GM21528 (cell line): ENCODE measurements around the gene EXOC4.

Experiments
- ATAC-seq: cut with Tn5 transposase; IDR thresholded peaks from one replicate; pipeline ENCODE4 v1.9.1; 2021; ENCODE audit warnings: mild to moderate bottlenecking, moderate library complexity; ENCODE audit not compliant: unreplicated experiment, low FRiP score

Gene EXOC4

GRCh38 chr7:133682364-133683181 lies 429.7 kb downstream of the EXOC4 start:
- ATAC-seq, result no peak

DNA sequence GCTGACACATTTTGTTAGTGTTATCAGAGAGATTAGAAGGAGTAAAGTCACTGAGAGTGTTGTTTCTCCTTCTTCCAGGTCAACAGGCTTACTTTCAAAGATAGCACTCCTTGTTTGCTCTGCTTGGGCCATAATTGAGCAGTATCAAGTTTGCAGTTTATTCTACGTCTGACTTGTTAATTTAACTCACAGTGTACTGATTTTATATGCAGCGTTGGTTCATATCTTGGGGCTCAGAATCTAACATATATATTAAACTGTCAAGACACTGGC lies 430.2 kb downstream of the EXOC4 start:
- no peak for ATAC-seq

GRCh38 chr7:133688483-133689239 lies 435.8 kb downstream of the EXOC4 start:
- no peak for ATAC-seq

DNA sequence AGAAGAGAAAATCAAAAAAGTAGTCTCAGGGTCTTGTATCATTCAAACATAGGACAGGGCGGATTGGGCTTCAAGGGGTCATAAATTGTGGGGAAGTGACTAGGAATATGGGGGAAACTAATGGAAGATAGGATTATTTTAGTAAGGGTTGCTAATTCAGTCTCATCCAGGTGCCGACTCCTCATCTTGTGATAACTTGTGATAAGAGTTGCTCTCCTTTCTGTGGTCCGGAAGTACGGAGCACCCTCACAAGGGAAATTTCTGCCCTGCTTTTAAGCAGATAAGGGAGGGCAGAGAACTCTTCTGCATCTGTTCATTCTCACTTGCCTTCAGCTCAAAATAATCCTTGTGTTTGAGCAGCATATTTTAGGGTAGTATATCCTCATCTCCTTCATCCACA lies 437.9 kb downstream of the EXOC4 start:
- ATAC-seq, result no peak

DNA sequence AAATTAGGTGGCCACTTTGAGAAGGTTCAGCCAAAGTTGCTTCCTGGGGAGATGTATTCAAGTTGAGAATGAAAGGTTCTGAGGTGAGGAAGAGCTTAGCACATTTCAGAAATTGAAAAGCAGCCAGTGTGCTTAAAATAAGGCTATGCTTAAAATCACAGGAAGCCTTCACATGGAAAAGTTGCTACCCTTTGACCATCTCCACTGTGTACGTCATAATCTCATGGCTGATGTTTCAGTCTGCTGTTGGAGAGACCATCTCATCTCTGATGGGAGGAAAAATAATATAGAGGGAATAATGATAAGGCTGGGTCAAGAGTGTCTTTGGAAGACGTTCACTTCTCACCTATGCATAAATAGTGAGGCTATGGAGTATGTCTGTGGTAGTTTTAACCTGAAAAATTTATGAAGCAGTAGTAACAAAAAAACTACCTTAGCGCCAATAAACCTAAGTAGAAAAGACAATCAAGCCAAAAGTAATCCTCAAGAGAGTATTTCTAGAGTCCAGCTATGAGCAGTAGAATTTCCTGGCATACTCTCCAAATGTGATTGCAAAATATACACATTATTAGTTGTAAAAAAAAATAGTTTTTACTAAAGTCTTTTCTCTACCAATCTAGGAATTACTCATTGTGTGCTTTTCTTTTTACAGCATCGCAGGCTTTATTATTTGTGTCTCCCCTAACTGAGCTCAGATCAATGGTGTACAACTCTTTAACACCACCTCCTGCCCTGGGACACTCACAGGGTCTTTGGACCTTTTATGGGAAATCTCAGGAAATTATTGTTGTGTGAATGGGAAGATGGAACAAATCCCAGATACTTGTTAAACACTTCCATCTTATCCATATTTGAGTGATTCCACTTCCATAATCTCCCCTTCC lies 439.1 kb downstream of the EXOC4 start:
- no peak for ATAC-seq

DNA sequence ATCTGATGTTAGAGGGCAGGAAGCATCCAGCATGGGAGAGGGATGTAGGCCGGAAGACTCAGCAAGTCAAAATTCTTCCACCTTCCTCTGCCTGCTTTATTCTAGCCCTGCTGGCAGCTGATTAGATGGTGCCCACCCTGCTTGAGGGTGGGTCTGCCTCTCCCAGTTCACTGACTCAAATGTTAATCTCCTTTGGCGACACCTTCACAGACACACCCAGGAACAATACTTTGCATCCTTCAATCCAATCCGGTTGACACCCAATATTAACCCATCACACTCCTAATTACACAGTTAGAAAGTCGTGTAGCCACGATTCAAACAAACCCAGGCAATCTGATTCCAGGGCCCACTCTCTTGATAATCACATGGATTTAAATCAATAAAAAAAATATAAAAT lies 440.4 kb downstream of the EXOC4 start:
- no peak for ATAC-seq

DNA sequence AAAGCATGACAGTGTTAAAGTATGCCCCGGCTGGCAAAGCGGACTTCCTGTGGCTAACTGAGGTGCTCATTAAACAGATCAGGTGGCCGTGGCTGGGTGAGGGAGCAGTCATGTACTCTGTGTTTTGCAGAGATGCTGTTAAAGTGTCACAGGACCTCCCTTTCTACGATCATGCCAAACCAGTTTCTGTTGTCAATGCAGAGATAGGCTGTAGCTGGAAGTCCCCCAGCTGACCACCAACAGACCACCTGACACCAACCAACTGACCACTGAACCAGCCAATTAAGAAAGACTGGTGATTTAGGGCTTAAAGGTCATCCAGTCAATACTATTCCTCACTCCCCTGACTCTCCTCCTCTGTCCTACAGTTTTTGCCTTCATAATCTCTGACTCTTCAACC lies 443.2 kb downstream of the EXOC4 start:
- no peak for ATAC-seq

GRCh38 chr7:133697585-133697984 lies 444.7 kb downstream of the EXOC4 start:
- no peak for ATAC-seq

DNA sequence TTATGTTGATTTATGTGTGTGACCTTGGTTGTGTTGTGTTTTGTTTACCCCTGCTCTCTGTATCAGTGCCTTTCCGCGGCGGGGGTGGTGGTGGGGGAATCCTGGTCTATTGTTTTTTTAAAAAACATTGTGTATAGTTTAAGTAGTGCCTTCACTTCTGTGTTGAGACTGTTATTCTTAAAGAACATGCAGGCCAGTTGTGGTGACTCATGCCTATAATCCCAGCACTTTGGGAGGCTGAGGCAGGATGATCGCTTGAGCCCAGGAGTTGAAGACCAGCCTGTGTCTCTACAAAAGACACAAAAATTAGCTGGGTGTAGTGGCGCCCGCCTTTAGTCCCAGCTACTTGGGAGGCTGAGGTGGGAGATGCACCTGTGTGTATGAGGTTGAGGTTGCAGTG lies 445.2 kb downstream of the EXOC4 start:
- no peak for ATAC-seq

GRCh38 chr7:133699386-133699785 lies 446.5 kb downstream of the EXOC4 start:
- no peak for ATAC-seq

- ATAC-seq, result no peak
Observed at GRCh38 chr7:133702078-133702477, 449.2 kb downstream of the EXOC4 start.

- ATAC-seq, result no peak
Observed at GRCh38 chr7:133702960-133703359, 450.1 kb downstream of the EXOC4 start.

- ATAC-seq, result no peak
Observed at GRCh38 chr7:133703547-133703946, 450.7 kb downstream of the EXOC4 start.

DNA sequence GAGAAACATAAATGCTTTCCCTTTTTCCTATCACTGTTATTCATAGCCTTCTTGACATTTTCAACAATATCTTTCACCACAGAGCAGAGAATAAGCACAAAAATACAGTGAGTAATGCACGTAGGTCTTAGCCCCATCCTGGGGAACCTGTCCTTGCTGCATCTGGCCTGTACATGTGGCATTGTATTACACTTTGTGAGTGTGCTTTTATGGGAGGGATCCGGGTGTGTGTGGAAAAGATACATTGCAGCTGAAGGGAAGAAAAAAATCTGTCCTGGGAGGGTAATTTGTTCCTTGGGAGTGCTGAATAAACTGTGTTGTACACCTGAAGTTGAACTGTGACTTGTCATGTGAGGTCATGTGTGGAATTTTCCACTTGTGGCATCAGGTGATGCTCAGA lies 451.6 kb downstream of the EXOC4 start:
- ATAC-seq, result no peak

GRCh38 chr7:133705596-133705995 lies 452.7 kb downstream of the EXOC4 start:
- no peak for ATAC-seq

- ATAC-seq, result no peak
Observed at GRCh38 chr7:133706016-133706415, 453.1 kb downstream of the EXOC4 start.

DNA sequence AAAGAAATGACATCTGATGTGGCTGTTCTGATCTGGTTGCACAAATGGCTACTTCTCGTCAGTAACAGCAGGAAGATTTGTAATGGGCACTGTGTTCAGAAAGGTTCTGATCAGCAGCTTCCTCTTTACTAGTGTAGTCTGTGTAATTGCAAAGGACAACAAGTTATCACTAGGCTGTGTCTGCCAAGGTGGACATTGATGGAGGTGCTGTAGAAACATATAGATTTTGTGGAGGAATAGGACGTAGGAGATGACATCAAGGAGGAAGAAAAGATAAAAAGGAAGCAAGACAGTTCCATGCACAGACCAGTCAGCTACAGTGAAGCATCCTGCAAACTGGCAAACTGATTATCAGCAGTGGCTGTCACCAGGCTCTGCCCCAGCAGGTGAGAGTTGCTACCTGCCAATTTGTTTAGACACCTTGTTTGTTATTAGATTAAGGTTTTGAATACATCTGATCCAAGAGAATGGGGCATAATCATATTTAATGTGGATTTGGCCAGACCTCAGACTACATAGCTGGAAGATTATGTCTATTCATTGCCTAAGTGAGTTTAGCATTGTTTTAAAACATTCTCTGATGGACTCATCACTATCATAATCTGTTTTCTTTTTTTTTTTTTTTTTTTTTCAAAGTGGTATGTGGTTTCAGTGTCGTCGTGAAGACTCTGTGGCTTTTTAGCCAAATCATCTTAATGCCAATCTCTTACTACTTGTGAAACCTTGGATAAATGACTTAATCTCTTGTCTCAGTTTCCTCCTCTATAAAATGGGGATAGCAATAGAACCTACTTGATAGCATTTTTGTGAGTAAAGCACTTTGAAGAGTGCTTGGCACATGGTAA lies 456.4 kb downstream of the EXOC4 start:
- no peak for ATAC-seq

DNA sequence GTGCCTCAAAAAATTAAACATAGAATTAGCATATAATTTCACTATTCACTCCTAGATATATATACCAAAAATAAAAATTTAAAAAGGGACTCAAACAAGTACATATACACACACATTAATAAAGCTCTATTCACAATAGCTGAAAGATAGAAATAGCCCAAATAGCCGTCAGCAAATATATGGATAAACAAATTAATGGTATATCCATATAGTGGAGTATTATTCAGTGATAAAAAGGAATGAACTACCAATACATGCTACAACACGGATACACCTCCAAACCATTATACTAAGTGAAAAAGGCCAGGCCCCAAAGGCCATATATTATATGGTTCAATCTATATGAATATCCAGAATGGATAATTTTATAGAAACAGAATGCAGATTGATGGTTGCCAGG lies 459.7 kb downstream of the EXOC4 start:
- ATAC-seq, result no peak

DNA sequence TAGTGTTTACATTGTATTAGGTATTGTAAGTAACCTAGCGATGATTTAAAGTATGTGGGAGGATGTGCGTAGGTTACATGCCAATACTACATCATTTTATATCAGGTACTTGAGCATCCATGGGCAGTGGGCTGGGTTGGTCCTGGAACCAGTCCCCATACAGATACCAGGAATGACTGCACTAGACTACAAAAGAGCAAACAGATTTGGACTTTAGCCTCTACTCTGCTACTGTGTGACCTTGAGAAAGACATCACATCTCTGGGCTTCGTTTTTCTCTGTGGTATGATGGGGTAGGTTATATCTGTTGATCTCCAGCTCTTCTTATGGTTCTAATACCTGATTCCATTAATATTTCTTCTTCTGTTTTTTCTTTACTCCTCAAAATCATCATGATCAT lies 461.8 kb downstream of the EXOC4 start:
- no peak for ATAC-seq

- ATAC-seq, result no peak
Observed at GRCh38 chr7:133718131-133718530, 465.3 kb downstream of the EXOC4 start.
